ENCODE data around the gene FSD1L. TPM values are rescaled to one million over a fixed set of nuclear protein-coding genes. Genes with fewer than 3 reads are reported as not detected.

FSD1L gene
- total and polyA plus RNA-seq, 2 of the 13 experiments (the other 11 are each of a cell fraction or from before 2014, with no cell fraction given) = 4.1 to 5.1 TPM

- peak; percentile 64 for TF ChIP-seq POGK (CRISPR knock-in tag; conservative IDR thresholded peaks at IDR 0.05)
- TF ChIP-seq NCOR1 (IDR thresholded peaks at IDR 0.05; ENCODE audit: borderline replicate concordance, low read length) = peak; percentile 45; the same call in 1 of the 2 replicates
- peak; percentile 75; the same call in 1 of the 2 replicates for TF ChIP-seq TBP (CRISPR knock-in tag; IDR thresholded peaks at IDR 0.05)
- no peak for TF ChIP-seq CREBL2 (CRISPR knock-in tag; IDR thresholded peaks at IDR 0.05; ENCODE audit: borderline replicate concordance)
- no peak for TF ChIP-seq ATF2 (CRISPR knock-in tag; IDR thresholded peaks at IDR 0.05)
- TF ChIP-seq IKZF5 (CRISPR knock-in tag; IDR thresholded peaks at IDR 0.05) = 0 out of 2 replicates have a peak, but pooled peaks have one; percentile 17
- no peak for TF ChIP-seq KAT8 (CRISPR knock-in tag; IDR thresholded peaks at IDR 0.05)
- TF ChIP-seq KMT2A (CRISPR knock-in tag; IDR thresholded peaks at IDR 0.05) = peak; percentile 56
- TF ChIP-seq TBL1XR1 (IDR thresholded peaks at IDR 0.05; ENCODE audit: borderline replicate concordance, low read length, partially characterized antibody) = peak; percentile 36
- TF ChIP-seq TMF1 (CRISPR knock-in tag; IDR thresholded peaks at IDR 0.05; ENCODE audit: low read depth) = peak; percentile 74; the same call in 1 of the 2 replicates
- TF ChIP-seq SALL2 (CRISPR knock-in tag; IDR thresholded peaks at IDR 0.05) = peak; percentile 86; the same call in 1 of the 2 replicates
- TF ChIP-seq ZNF263 (CRISPR knock-in tag; IDR thresholded peaks at IDR 0.05) = no peak
- TF ChIP-seq SNAI1 (CRISPR knock-in tag; IDR thresholded peaks at IDR 0.05; ENCODE audit: borderline replicate concordance) = no peak
- TF ChIP-seq ZNF558 (CRISPR knock-in tag; IDR thresholded peaks at IDR 0.05; ENCODE audit: borderline replicate concordance) = no peak; the same call in 1 of the 2 replicates
- 0 out of 2 replicates have a peak, but pooled peaks have one; percentile 11 for TF ChIP-seq ZNF362 (CRISPR knock-in tag; IDR thresholded peaks at IDR 0.05; ENCODE audit: borderline replicate concordance)
- TF ChIP-seq ZSCAN20 (CRISPR knock-in tag; IDR thresholded peaks at IDR 0.05; ENCODE audit: borderline replicate concordance) = peak; percentile 72; the same call in 1 of the 2 replicates
- TF ChIP-seq PATZ1 (CRISPR knock-in tag; IDR thresholded peaks at IDR 0.05) = peak; percentile 78; the same call in 1 of the 2 replicates
- TF ChIP-seq BRD4 (CRISPR knock-in tag; IDR thresholded peaks at IDR 0.05) = peak; percentile 70; the same call in 1 of the 2 replicates
- no peak for TF ChIP-seq SUZ12 (IDR thresholded peaks at IDR 0.05; ENCODE audit: low read depth, low read length)
- TF ChIP-seq FOXC1 (CRISPR knock-in tag; IDR thresholded peaks at IDR 0.05; ENCODE audit: borderline replicate concordance) = peak; percentile 82; the same call in 1 of the 2 replicates
Observed at GRCh38 chr9:105447814-105448812, at the start of gene FSD1L (continued).

Data from HepG2 (cell line).